H9 (cell line): ENCODE data around the gene MYOCD. TPM values are rescaled to one million over a fixed set of nuclear protein-coding genes. Genes with fewer than 3 reads are reported as not detected.

ENCODE experiments used
- DNase-seq: peaks from one replicate; pipeline ENCODE4 v3.0.0-alpha.2; 2017
- H2AFZ ChIP-seq: one replicate; pipeline ENCODE4 v1.6.1; 2013; ENCODE audit warnings: mild to moderate bottlenecking, low read length, control low read depth, moderate library complexity
- H2AK5ac ChIP-seq: 2 replicates; pipeline ENCODE4 v1.6.1; 2013; ENCODE audit warnings: low read length, control low read depth, mixed read lengths; ENCODE audit not compliant: insufficient read length
- H2BK120ac ChIP-seq: one replicate; pipeline ENCODE4 v1.6.1; 2013; ENCODE audit warnings: low read depth, mild to moderate bottlenecking, low read length, control low read depth, inconsistent platforms; ENCODE audit not compliant: poor library complexity, severe bottlenecking
- H2BK12ac ChIP-seq: 2 replicates; pipeline ENCODE4 v1.6.1; 2013; ENCODE audit warnings: low read length, control low read depth, mixed read lengths, low read depth; ENCODE audit not compliant: insufficient read length
- H2BK15ac ChIP-seq: 2 replicates; pipeline ENCODE4 v1.6.1; 2013; ENCODE audit warnings: low read depth, low read length, control low read depth
- H2BK20ac ChIP-seq: one replicate; pipeline ENCODE4 v1.6.1; 2013; ENCODE audit warnings: low read depth, mild to moderate bottlenecking, low read length, control low read depth, inconsistent platforms; ENCODE audit not compliant: poor library complexity, severe bottlenecking
- H2BK5ac ChIP-seq: 2 replicates; pipeline ENCODE4 v1.6.1; 2013; ENCODE audit warnings: low read length, control low read depth, mixed read lengths; ENCODE audit not compliant: insufficient read length
- H3K14ac ChIP-seq: 2 replicates; pipeline ENCODE4 v1.6.1; 2013; ENCODE audit warnings: low read length, control low read depth; ENCODE audit not compliant: insufficient read depth
- H3K18ac ChIP-seq: 2 replicates; pipeline ENCODE4 v1.6.1; 2013; ENCODE audit warnings: low read depth, mild to moderate bottlenecking, mixed read lengths, low read length, control low read depth; ENCODE audit not compliant: insufficient read length
- H3K23ac ChIP-seq: 2 replicates; pipeline ENCODE4 v1.6.1; 2013; ENCODE audit warnings: low read length, control low read depth, mixed read lengths, low read depth; ENCODE audit not compliant: insufficient read length
- H3K23me2 ChIP-seq: 2 replicates; pipeline ENCODE4 v1.6.1; 2013; ENCODE audit warnings: low read depth, mild to moderate bottlenecking, mixed read lengths, low read length, control low read depth; ENCODE audit not compliant: insufficient read length, poor library complexity, severe bottlenecking
- H3K27ac ChIP-seq: 2 replicates; pipeline ENCODE4 v1.5.1; 2013; ENCODE audit warnings: low read length, control low read depth, mixed read lengths, low read depth; ENCODE audit not compliant: insufficient read length
- H3K27me3 ChIP-seq: 2 replicates; pipeline ENCODE4 v1.6.1; 2013; ENCODE audit warnings: low read length, control low read depth, inconsistent platforms; ENCODE audit not compliant: insufficient read depth
- H3K4ac ChIP-seq: 2 replicates; pipeline ENCODE4 v1.6.1; 2013; ENCODE audit warnings: low read depth, mild to moderate bottlenecking, control low read depth, inconsistent platforms, low read length, moderate library complexity
- H3K4me1 ChIP-seq: 2 replicates; pipeline ENCODE4 v1.6.1; 2013; ENCODE audit warnings: low read length, control low read depth, inconsistent platforms; ENCODE audit not compliant: insufficient read depth
- H3K4me2 ChIP-seq: 2 replicates; pipeline ENCODE4 v1.6.1; 2013; ENCODE audit warnings: low read length, control low read depth, mixed read lengths; ENCODE audit not compliant: insufficient read length, insufficient read depth
- H3K56ac ChIP-seq: 2 replicates; pipeline ENCODE4 v1.6.1; 2013; ENCODE audit warnings: low read depth, mild to moderate bottlenecking, mixed read lengths, low read length, control low read depth; ENCODE audit not compliant: insufficient read length
- H3K79me1 ChIP-seq: 2 replicates; pipeline ENCODE4 v1.6.1; 2013; ENCODE audit warnings: low read depth, mild to moderate bottlenecking, moderate library complexity, low read length, control low read depth, inconsistent platforms; ENCODE audit not compliant: insufficient read depth, poor library complexity, severe bottlenecking
- H3K79me2 ChIP-seq: 2 replicates; pipeline ENCODE4 v1.6.1; 2013; ENCODE audit warnings: low read length, control low read depth, inconsistent platforms; ENCODE audit not compliant: insufficient read depth
- H3K9ac ChIP-seq: 2 replicates; pipeline ENCODE4 v1.6.1; 2013; ENCODE audit warnings: low read length, control low read depth, mixed read lengths; ENCODE audit not compliant: insufficient read length; ENCODE audit errors: extremely low read depth
- H3K9me3 ChIP-seq: one replicate; pipeline ENCODE4 v1.6.1; 2013; ENCODE audit warnings: low read depth, low read length, inconsistent platforms; ENCODE audit not compliant: control insufficient read depth
- H3T11ph ChIP-seq: one replicate; pipeline ENCODE4 v1.6.1; 2013; ENCODE audit warnings: mild to moderate bottlenecking, low read length, control low read depth, inconsistent platforms
- H4K20me1 ChIP-seq: one replicate; pipeline ENCODE4 v1.6.1; 2013; ENCODE audit not compliant: control insufficient read depth, insufficient read length, insufficient read depth
- H4K5ac ChIP-seq: 2 replicates; pipeline ENCODE4 v1.6.1; 2013; ENCODE audit warnings: low read depth, mild to moderate bottlenecking, mixed read lengths, low read length, control low read depth; ENCODE audit not compliant: insufficient read length
- H4K8ac ChIP-seq: replicated peaks from 2 replicates; pipeline ENCODE4 v1.6.1; 2013; ENCODE audit warnings: low read length, control low read depth, mixed read lengths, low read depth; ENCODE audit not compliant: insufficient read length
- H4K91ac ChIP-seq: 2 replicates; pipeline ENCODE4 v1.6.1; 2013; ENCODE audit warnings: low read depth, mild to moderate bottlenecking, moderate library complexity, mixed read lengths, low read length, control low read depth; ENCODE audit not compliant: insufficient read length
- H3K27ac Mint-ChIP-seq, 3 experiments: 2 replicates in 2 of 3; 3 replicates in 1 of 3; pipeline ENCODE4 v1.8.0; 2020 to 2021; ENCODE audit warnings: mixed read lengths in 3 of 3, mild to moderate bottlenecking in 1 of 3, moderate library complexity in 1 of 3
- H3K27me3 Mint-ChIP-seq: 2 replicates; pipeline ENCODE4 v1.8.0; 2021; ENCODE audit warnings: low read depth, mild to moderate bottlenecking, moderate library complexity, mixed read lengths
- H3K36me3 Mint-ChIP-seq, 3 experiments: 2 replicates in 2 of 3; 3 replicates in 1 of 3; pipeline ENCODE4 v1.8.0; 2020 to 2021; ENCODE audit warnings: low read depth in 3 of 3, mixed read lengths in 3 of 3; ENCODE audit not compliant: insufficient read depth in 1 of 3
- H3K4me1 Mint-ChIP-seq, 2 experiments: 2 replicates each; pipeline ENCODE4 v1.8.0; 2020; ENCODE audit warnings: mixed read lengths in 2 of 2
- H3K4me3 Mint-ChIP-seq, 2 experiments: 2 replicates in 1 of 2; 3 replicates in 1 of 2; pipeline ENCODE4 v1.8.0; 2020 to 2021; ENCODE audit warnings: mild to moderate bottlenecking in 2 of 2, mixed read lengths in 2 of 2, moderate library complexity in 1 of 2
- H3K9me3 Mint-ChIP-seq, 2 experiments: 2 replicates in 1 of 2; 3 replicates in 1 of 2; pipeline ENCODE4 v1.8.0; 2020; ENCODE audit warnings: mild to moderate bottlenecking in 2 of 2, mixed read lengths in 2 of 2, moderate library complexity in 1 of 2
- CTCF ChIP-seq: fragments of 200-600 bp; sonication (generic); conservative IDR thresholded peaks from 3 replicates; pipeline ENCODE4 v1.8.0; 2021; ENCODE audit warnings: antibody characterized with exemption, mild to moderate bottlenecking
- WGBS: extraction: QIAGEN DNeasy Blood & Tissue Kit; methylation state at CpG from one replicate; pipeline ENCODE4 v1.1.7; 2013; ENCODE audit warnings: missing lambda C conversion rate, low lambda C conversion rate, mixed read lengths; ENCODE audit not compliant: insufficient read length; ENCODE audit errors: extremely low coverage; 5-methylcytosine and 5-hydroxymethylcytosine counted together
- total RNA-seq: library from RNA; stranded (reverse); gene quantifications from 2 replicates; pipeline ENCODE4 v1.2.1, GENCODE V29; 2021

MYOCD gene
- total RNA-seq, 1 experiment from 2014 or later: 0.17 TPM

GRCh38 chr17:12738624-12739023 lies 72.9 kb downstream of the MYOCD start:
- Histone ChIP-seq H3K79me1 (no peaks in the 10 kb centered on the region), H2BK15ac (no peak overlapping the region), H3K56ac (no peak overlapping the region), H3K4me2 (no peak overlapping the region), H3K9me3 (no peaks in the 10 kb centered on the region), H3K18ac (no peak overlapping the region), H4K20me1 (no peaks in the 10 kb centered on the region), H2BK12ac (no peak overlapping the region), H3T11ph (no peak overlapping the region), H3K23me2 (peaks cover 2% of the 10 kb centered on the region), H2BK120ac (no peak overlapping the region), H2BK20ac (no peak overlapping the region), H3K79me2 (no peaks in the 10 kb centered on the region), H4K5ac (no peak overlapping the region), H3K4me1 (no peaks in the 10 kb centered on the region; the same call in 1 of the 2 replicates), H3K23ac (no peak overlapping the region), H2BK5ac (no peak overlapping the region), H4K8ac (no peak overlapping the region), H2AFZ (no peak overlapping the region), H3K4ac (no peak overlapping the region), H3K27me3 (no peaks in the 10 kb centered on the region), H3K27ac (no peak overlapping the region), H4K91ac (no peak overlapping the region), H2AK5ac (no peak overlapping the region), H3K14ac (no peak overlapping the region), H3K9ac (no peak overlapping the region)
- no peak for TF ChIP-seq CTCF
- H3K27ac Mint-ChIP-seq: no peak overlapping the region; a peak in 1 of 7 replicates
- H3K9me3 Mint-ChIP-seq: no peaks in the 10 kb centered on the region; a peak in 2 of 5 replicates
- no CpG with 5 or more reads among the region's 2 CpGs for WGBS
- H3K4me1 Mint-ChIP-seq: peaks cover 9 to 12% of the 10 kb centered on the region in 2 experiments
- H3K27me3 Mint-ChIP-seq: no peaks in the 10 kb centered on the region
- no peak overlapping the region for H3K4me3 Mint-ChIP-seq
- DNase-seq: no peak
- H3K36me3 Mint-ChIP-seq: no peaks in the 10 kb centered on the region
